ENCODE measurements around the gene OLA1. TPM values are rescaled to one million over a fixed set of nuclear protein-coding genes. Genes with fewer than 3 reads are reported as not detected.
"Not testable (repeated sequence)": the region's sequence is repeated elsewhere in the genome, so short reads cannot be mapped to it uniquely, and the experiment has no call there.

OLA1 gene
- total RNA-seq, result 123 and 127 TPM in 2 replicates

DNA sequence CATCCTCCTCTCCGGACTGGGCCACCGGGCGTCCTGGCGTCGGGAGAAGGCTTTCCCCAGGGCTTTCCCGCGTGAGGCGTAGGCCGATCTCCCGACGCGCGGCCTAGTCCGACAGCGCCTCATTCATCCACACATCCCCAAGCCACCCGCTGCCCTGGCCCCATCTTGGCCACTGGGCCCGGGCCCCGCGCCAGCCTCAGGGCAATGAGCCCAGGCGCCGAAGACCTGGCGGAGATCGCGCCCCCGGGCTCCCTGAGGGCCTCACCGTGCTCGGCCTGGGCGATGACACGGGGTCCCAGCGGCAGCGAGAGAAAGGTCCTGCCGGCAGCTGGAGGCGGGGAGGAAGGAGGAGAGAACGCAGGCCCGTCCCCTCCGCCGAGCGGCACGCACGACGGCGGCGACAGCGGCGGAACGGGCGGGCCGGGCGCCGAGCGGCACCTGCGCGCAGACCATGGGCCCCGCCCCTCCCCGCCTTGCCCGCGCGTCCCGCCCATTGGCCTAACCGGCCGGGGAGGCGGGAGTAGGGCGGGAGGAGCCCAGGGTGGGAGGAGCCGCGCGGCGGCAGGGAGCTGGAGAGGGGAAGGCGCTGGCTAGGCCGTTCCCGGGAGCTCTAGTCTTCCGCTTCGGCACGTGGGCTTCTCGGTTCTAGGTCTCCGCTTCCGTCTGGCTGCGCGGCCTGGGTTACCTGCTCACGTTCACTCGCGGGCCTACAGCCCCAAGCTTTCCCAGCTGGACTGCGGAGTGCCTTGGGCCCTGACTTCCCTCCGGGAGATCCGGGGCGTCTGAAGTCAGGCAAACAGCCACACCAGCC, at the start of gene OLA1:
Gene OLA1 (minus strand): TSS at position 346 of the 811 bp plus-strand sequence. CDS start 1,717 bp downstream, outside the sequence.
- peak; percentile 78 for DNase-seq (ENCODE audit: low read depth, low spot score)

DNA sequence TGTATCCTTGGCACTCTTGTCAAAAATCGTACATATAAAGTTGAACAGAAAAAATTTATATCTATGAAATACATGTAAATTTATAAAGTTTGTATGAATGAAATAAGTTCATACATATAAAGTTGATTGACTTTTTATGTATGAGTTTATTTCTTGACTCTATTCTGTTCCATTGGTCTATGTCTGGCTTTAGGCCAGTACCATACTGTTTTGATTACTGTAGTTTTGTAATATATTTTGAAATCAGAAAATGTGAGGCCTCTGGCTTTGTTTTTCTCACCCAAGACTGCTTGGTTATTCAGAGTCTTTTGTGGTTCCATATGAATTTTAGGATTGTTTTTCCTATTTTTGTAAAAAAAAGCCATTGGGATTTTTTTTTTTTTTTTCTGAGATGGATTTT, 44.6 kb upstream of the OLA1 start:
- DNase-seq (ENCODE audit: low read depth, low spot score), result no peak

DNA sequence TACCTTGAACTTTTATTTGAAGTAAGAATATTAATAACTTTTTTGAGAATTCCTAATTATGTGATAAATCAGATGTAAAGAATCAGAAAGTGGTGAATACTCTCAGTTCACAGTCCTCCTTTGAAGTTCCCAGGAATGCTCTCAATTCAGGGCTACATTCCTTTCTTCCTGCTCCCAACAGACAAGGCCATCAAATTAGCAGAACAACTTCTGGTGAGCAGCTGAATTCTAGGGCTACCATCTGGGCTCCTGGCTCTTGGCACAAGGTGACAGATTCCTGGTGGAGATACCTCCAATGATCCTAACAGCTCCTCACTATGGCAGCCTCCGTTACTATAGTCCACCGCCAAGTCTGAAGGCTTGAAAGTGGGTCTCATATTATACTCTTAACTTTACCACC, 37.8 kb upstream of the OLA1 start:
- no peak for DNase-seq (ENCODE audit: low read depth, low spot score)

DNA sequence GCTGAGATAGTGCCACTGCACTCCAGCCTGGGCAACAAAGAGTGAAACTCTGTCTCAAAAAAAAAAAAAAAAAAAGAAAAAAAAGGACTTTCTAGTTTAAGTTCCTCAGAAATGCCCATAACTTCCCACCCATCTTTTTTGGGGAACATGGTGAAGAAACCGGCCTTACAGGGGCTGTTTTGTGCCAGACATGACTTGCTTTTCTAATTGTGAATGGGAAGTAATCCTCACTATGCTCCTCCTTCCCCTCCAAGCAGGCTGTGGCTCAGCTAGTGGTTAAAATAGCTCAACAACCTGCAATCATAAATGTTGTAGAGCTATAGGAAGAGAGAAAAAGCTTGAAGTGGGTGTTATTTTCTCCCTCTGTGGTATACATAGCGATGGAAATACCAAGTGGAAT, 34.1 kb upstream of the OLA1 start:
- DNase-seq (ENCODE audit: low read depth, low spot score), result no peak

DNA sequence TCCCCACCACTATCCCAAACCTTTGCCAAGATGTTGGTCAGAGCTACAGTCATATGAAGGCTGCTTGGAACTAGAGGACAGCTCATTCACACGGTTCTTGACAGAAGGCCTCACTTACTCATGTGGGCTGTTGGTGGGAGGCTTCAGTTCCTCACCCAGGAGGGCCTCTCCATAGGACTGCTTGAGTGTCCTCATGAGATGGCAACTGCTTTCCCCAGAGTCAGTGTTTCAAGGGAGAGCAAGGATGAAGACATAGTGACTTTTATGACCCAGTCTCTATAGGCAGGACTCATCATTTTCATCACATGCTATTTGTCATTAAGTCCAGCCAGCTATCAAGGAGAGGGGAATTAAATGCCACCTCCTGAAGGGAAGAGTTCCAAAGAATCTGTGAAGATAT, 33.4 kb upstream of the OLA1 start:
- no peak for DNase-seq (ENCODE audit: low read depth, low spot score)

DNA sequence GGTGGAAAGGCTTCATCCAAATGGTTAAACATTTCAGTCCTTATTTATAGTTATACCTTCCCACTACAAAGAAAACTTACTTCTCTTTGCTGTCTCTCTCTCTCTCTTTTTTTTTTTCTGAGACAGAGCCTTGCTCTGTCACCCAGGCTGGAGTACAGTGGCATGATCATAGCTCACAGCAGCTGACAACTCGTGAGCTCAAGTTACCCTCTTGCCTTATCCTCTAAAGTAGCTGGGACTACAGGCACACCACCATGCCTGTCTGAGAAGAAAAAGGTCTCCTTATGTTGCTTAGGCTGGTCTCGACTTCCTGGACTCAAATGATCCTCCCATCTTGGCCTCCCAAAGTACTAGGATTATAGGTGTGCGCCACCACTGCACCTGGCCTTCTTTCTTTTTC, 32.3 kb upstream of the OLA1 start:
- DNase-seq (ENCODE audit: low read depth, low spot score), result no peak

DNA sequence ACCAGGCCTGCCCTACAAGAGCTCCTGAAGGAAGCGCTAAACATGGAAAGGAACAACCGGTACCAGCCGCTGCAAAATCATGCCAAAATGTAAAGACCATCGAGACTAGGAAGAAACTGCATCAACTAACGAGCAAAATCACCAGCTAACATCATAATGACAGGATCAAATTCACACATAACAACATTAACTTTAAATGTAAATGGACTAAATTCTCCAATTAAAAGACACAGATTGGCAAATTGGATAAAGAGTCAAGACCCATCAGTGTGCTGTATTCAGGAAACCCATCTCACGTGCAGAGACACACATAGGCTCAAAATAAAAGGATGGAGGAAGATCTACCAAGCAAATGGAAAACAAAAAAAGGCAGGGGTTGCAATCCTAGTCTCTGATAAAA, 21.9 kb upstream of the OLA1 start:
- DNase-seq (ENCODE audit: low read depth, low spot score), result not testable (repeated sequence)

DNA sequence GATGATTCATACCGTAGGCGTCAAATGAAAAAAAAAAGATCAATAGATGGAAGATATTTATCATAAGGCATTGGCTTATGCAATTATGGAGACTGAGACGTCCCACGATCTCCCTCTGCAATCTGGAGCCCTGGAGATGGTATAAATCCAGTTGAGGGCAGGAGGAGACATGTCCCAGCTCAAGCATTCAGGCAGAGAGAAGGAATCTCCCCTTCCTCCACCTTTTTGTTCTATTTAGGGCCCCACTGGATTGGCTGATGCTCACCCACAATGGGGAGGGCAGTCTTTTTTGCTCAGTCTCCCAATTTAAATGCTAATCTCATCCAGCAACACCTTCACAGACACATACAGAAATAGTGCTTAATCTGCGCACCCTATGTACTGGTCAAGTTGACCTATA, 18.0 kb upstream of the OLA1 start:
- no peak for DNase-seq (ENCODE audit: low read depth, low spot score)

DNA sequence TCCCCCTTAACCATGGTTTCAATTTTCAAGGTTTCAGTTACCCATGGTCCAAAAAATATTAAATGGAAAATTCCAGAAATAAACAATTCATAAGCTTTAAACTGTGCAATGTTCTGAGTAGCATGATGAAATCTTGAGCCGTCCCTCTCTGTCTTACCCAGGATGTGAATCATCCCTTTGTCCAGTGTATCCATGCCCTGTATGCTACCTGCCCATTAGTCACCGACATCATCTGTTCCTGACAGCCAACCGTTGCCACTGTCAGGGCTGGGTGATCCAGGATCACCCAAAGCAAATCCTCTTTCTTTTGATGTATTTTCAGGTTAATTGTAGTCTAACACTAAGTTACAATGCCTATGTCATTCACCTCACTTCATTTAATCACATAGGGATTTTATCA, 15.7 kb upstream of the OLA1 start:
- no peak for DNase-seq (ENCODE audit: low read depth, low spot score)

DNA sequence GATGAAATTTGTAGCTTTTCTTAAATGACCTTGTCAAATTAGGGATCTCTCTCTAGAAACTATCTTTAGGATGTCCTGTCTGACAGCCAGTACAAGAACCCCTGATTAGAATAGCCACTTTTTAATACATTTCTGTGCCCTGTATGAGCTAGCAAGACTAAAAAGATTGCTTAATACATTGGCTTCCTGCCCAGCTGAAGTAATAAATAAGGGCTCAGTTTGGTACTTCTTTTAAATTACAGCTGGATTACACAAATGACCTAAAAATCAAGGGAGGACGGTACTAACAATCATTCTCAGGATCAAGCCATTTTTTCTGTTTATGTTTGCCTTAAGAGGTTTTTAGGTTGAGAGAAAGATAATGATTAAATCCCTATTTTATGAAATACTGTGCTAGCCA, 11.6 kb upstream of the OLA1 start:
- DNase-seq (ENCODE audit: low read depth, low spot score), result no peak

DNA sequence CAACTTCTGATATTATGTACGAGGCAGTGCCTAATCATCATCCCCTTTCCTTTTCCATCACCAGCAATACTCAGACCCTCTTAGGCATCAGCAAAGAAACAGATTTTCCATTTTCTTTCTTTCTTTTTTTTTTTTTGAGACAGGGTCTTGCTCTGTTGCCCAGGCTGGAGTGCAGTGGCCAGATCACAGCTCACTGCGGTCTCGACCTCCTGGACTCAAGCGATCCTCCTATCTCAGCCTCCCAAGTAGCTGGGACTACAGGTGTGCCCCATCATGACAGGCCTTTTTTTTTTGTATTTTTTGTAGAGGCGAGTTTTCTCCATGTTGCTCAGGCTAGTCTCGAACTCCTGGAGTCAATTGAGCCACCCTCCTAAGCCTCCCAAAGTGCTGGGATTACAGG, 5.9 kb upstream of the OLA1 start:
- DNase-seq (ENCODE audit: low read depth, low spot score), result no peak

DNA sequence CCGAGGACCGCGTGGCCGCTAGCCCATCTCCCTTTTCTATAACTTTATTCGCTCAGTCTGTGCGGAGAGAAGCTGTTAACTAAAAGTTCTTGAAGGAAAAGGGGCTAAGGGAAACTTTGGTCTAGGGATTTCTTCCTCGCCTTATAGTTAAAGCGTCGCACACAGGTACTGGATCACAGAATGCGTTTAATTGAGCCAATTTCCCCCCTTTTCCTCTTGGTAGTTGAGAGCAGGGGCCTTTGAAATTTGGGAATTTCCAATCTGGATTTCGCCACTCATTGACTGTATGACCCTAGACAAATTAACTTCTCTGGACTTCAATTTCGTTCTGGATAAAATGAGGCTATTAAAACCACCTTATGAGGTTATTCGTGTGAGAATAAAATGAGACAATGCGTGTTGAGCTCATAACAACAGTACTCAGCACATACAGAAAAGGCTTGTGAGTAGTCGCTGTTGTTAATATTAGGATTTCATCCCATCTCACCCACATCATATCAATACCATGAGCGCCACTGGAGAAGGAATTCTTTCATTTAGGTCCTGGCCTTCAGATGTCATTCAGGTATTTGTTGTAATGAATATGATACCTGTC, 763 bp upstream of the OLA1 start:
- no peak for DNase-seq (ENCODE audit: low read depth, low spot score)

DNA sequence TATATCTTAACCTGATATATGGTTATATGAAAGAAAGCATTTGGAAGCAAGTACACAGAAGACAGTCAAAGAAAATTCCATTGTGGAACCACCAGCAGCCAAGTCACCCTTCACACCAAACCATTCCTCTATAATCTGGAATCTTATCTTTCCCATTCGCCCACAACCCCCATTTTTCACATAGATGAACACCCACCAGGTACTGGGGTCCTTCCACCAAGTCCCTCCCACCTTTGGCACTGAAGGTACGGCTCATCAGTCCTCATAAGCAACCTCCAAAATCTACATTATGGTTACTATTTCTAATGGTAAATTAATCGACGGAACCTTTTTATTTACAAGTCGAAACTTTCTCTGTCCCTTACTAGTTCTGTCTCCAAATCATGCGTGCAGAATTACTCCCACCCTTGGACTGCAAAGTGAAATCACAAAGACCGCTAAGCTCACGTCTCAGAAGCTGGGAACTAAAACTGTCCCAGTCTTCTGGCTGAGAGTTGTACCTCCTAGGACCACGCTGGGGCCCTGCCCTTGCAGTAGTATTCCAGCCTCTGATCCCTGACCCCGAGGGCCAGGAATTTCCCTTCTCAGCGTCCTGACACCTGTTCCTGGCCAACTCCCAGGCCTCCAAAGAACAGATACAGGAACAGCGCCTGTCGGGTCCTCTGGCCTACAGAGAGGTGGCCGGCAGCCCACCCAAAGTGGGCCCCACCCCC, 702 bp downstream of the OLA1 start:
- DNase-seq (ENCODE audit: low read depth, low spot score), result no peak

DNA sequence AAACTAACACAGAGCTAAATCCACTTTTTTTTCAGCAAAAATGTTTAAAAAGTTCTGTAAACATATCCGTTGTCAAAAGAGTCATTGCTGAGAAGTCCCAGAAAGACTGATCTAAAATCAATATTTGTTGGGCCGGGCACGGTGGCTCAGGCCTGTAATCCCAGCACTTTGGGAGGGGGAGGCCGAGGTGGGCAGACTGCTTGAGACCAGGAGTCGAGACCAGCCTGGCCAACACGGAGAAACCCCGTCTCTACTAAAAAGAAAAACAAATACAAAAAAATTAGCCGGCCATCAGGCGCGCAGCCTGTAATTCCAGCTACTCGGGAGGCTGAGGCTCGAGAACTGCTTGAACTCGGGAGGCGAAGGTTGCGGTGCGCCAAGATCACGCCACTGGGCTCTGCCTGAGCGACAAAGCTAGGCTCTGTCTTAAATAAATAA, 1.4 kb downstream of the OLA1 start:
- DNase-seq (ENCODE audit: low read depth, low spot score), result no peak

DNA sequence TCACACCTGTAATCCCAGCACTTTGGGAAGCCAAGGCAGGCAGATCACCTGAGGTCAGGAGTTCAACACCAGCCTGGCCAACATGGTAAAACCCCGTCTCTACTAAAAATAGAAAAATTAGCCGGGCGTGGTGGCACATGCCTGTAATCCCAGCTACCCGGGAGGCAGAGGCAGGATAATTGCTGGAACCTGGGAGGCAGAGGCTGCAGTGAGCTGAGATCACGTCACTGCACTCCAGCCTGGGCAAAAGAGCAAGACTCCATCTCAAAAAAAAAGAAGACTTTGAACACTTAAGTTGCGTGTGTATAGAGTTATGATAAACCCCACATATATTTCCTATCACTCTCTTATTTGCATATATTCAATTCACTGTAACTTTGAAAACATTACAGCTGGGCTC, 2.7 kb downstream of the OLA1 start:
- not testable (repeated sequence) for DNase-seq (ENCODE audit: low read depth, low spot score)

DNA sequence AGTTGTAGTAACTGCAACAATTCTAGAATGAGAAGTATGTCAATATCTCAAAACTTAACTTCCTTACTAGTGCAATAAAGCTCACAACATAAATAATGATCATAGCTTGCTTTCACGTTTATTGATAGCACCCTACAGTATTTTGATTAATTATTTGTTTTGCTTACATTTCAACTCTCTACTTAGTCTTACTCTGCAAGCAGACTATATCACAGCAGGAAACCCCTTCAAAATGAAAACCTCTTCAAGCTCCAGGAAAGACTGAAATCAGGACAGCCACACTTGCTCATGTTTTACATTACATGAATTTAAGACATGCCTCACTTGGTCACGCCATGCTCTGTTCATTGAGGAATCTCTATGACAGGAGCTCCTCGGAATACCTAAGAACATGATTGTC, 3.3 kb downstream of the OLA1 start:
- no peak for DNase-seq (ENCODE audit: low read depth, low spot score)

DNA sequence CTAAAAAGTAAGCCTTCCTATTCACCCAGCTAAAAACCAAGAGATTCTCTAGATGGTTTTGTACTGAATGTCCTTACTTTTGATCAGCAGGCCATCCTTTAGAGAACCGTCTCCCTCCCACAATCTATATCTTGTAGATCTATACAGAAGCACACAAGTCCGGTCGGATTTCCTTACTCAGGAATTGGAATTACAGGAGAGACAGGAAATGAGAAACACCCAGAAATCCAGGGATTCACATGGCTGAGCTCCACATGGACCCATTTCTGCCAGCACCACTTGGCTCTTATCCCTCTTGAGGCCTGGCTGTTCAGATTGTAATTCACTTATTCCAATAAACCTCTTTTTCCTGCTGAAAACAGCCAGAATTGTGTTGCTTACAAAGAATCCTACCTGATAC, 4.5 kb downstream of the OLA1 start:
- no peak for DNase-seq (ENCODE audit: low read depth, low spot score)

DNA sequence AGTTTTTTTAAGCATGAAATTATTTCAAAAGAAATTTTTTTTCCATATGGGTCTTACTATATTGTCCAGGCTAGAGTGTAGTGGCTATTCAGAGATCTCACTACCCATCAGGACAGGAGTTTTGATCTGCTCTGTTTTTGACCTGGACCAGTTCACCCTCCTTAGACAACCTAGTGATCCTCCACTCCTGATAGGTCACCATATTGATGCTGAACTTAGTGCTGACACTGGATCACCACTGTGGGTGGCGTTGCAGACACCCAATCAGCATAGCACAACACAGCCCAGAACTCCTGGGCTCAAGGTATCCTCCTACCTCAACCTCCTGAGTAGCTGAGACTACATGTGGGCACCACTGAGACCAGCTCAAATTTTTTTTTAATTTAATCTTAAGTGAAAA, 8.2 kb downstream of the OLA1 start:
- no peak for DNase-seq (ENCODE audit: low read depth, low spot score)

DNA sequence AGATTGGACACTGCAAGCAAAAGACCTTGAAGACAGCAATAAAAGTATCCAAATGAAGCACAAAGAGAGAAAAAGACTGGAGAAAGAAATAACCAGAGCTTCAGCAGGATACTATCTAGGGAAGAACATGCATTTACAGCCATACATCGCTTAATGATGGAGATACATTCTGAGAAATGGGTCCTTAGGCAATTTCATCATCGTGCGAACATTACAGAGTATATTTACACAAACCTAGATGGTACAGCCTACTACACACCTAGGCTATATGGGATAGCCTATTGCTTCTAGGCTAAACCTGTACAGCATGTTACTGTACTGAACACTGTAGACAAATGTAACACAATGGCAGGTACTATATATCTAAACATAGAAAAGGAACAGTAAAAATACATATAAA, 11.9 kb downstream of the OLA1 start:
- no peak for DNase-seq (ENCODE audit: low read depth, low spot score)

DNA sequence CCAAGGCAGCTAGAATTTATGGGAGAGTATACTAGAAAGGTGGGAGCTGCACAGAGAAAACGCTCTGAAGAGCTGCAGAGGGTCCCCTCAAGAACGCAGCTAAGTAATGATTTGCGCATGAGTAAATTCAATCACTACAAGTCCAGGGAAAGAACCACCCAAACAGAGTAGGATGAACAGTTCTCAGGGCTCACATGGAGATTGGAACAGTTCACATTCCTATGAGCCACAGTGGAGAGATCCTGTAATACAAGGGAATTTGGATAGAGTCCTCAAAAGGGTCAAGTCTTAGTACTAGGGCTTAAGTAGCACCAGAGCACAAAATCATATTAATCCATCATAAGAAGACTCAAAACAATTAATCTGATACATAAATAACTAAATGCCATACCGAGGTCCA, 12.7 kb downstream of the OLA1 start:
- DNase-seq (ENCODE audit: low read depth, low spot score), result no peak

DNA sequence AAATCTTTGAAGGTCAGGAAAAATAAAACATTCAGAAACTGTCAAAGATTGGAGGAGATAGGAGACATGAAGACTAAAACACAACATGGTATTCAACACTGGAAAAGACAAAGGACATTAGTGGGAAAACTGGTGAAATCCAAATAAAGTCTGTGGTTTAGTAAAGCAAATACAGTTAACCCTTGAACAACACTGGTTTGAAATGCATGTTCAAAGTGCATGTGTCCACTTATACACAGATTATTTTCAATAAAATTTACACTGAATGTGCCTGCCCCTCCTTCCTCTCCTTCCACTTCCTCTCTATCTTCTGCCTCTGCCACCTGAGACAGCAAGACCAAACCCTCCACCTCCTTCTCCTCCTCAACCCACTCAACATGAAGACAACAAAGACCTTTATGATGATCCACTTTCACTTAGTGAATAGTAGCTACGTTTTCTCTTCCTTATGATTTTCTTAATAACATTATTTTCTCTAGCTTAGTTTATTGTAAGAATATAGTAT, 14.5 kb downstream of the OLA1 start:
- DNase-seq (ENCODE audit: low read depth, low spot score), result no peak

DNA sequence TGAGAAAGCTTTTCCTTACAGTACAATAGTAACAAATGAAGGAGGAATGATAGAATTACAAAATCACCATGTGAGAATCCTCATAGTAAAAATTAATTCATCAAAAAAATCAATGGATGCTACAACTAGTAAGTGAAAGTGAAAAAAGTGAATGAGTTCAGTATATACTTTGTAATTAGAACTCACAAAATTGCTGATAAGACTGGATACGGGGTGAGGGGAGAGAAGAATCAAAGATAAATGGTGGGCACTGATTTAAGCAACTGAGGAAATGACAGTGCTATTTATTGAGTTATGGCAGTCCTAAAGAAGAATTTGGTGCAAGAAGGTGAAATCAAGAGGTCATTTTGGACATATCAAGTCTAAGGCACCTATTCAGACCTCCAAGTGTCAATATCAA, 20.6 kb downstream of the OLA1 start:
- DNase-seq (ENCODE audit: low read depth, low spot score), result no peak
